WTC11 (cell line): ENCODE results near the gene NHERF2.

Experiments used
- CBFB ChIP-seq: sonication (generic); formaldehyde crosslinking; IDR thresholded peaks from 2 replicates; pipeline ENCODE4 v1.8.1; 2022; ENCODE audit warnings: mild to moderate bottlenecking, low read depth, missing genetic modification reagents
- ETV6 ChIP-seq: sonication (generic); formaldehyde crosslinking; IDR thresholded peaks from 2 replicates; pipeline ENCODE4 v1.8.1; 2022; ENCODE audit warnings: mild to moderate bottlenecking, missing genetic modification reagents
- NFE2L1 ChIP-seq: sonication (generic); formaldehyde crosslinking; IDR thresholded peaks from 2 replicates; pipeline ENCODE4 v1.8.1; 2023; ENCODE audit warnings: missing genetic modification reagents
- NR1H2 ChIP-seq: sonication (generic); formaldehyde crosslinking; IDR thresholded peaks from 2 replicates; pipeline ENCODE4 v1.9.0; 2021; ENCODE audit warnings: mild to moderate bottlenecking, moderate library complexity, missing genetic modification reagents
- TEAD4 ChIP-seq: sonication (generic); formaldehyde crosslinking; IDR thresholded peaks from 2 replicates; pipeline ENCODE4 v1.8.0; 2022; ENCODE audit warnings: mild to moderate bottlenecking, missing genetic modification reagents
- ZNF263 ChIP-seq: sonication (generic); formaldehyde crosslinking; IDR thresholded peaks from 2 replicates; pipeline ENCODE4 v1.8.1; 2022; ENCODE audit warnings: low read depth, mild to moderate bottlenecking, moderate library complexity, missing genetic modification reagents
- TF ChIP-seq, protein P1 (sequence below): fragments of 200-600 bp; IDR thresholded peaks from 2 replicates; pipeline ENCODE4 v1.8.0; 2022; ENCODE audit warnings: antibody characterized with exemption
- TF ChIP-seq, protein P2 (sequence below): sonication (generic); formaldehyde crosslinking; IDR thresholded peaks from 2 replicates; pipeline ENCODE4 v1.8.0; 2022; ENCODE audit warnings: mild to moderate bottlenecking, missing genetic modification reagents
- TF ChIP-seq, protein P3 (sequence below): sonication (generic); formaldehyde crosslinking; IDR thresholded peaks from 2 replicates; pipeline ENCODE4 v1.8.0; 2022; ENCODE audit warnings: mild to moderate bottlenecking, missing genetic modification reagents
- TF ChIP-seq, protein P4 (sequence below): sonication (generic); formaldehyde crosslinking; IDR thresholded peaks from 2 replicates; pipeline ENCODE4 v1.8.1; 2023; ENCODE audit warnings: mild to moderate bottlenecking, missing genetic modification reagents, moderate library complexity
- TF ChIP-seq, protein P5 (sequence below): sonication (generic); formaldehyde crosslinking; conservative IDR thresholded peaks from 2 replicates; pipeline ENCODE4 v1.8.1; 2022; ENCODE audit warnings: mild to moderate bottlenecking, missing genetic modification reagents

DNA sequence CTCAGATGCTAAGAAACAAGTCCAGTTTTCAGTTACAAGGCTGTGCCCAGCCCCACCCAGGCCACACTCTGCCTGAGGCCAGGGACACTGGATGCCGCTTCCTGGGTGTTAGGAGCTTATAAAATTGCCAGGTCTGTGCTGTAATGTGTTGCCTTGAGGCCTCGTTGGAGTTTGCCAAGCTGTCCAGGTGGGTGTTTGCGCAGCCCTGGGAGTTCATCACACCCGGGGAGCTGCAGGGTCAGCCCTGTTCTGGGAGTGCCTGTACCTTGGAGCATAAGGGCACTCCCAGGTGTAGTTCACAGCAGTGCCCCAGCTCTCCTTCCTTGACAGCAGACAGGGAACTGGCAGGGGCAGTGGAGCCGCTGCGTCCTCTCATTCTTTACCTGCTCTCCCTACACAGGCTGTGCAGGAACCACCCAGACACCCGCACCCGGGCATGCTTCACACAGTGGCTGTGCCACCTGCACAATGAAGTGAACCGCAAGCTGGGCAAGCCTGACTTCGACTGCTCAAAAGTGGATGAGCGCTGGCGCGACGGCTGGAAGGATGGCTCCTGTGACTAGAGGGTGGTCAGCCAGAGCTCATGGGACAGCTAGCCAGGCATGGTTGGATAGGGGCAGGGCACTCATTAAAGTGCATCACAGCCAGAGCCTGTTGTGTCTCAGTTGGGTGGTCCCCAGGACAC is 41.1 kb upstream of the NHERF2 start:
- TF ChIP-seq, protein P1, sequence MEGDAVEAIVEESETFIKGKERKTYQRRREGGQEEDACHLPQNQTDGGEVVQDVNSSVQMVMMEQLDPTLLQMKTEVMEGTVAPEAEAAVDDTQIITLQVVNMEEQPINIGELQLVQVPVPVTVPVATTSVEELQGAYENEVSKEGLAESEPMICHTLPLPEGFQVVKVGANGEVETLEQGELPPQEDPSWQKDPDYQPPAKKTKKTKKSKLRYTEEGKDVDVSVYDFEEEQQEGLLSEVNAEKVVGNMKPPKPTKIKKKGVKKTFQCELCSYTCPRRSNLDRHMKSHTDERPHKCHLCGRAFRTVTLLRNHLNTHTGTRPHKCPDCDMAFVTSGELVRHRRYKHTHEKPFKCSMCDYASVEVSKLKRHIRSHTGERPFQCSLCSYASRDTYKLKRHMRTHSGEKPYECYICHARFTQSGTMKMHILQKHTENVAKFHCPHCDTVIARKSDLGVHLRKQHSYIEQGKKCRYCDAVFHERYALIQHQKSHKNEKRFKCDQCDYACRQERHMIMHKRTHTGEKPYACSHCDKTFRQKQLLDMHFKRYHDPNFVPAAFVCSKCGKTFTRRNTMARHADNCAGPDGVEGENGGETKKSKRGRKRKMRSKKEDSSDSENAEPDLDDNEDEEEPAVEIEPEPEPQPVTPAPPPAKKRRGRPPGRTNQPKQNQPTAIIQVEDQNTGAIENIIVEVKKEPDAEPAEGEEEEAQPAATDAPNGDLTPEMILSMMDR, result no peak
- TF ChIP-seq NR1H2 (no peak), CBFB (no peak), NFE2L1 (CRISPR knock-in tag) (no peak), ZNF263 (CRISPR knock-in tag) (no peak), TEAD4 (no peak), ETV6 (CRISPR knock-in tag) (no peak)
- TF ChIP-seq, protein P2, sequence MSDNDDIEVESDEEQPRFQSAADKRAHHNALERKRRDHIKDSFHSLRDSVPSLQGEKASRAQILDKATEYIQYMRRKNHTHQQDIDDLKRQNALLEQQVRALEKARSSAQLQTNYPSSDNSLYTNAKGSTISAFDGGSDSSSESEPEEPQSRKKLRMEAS (CRISPR knock-in tag), result no peak
- TF ChIP-seq, protein P3, sequence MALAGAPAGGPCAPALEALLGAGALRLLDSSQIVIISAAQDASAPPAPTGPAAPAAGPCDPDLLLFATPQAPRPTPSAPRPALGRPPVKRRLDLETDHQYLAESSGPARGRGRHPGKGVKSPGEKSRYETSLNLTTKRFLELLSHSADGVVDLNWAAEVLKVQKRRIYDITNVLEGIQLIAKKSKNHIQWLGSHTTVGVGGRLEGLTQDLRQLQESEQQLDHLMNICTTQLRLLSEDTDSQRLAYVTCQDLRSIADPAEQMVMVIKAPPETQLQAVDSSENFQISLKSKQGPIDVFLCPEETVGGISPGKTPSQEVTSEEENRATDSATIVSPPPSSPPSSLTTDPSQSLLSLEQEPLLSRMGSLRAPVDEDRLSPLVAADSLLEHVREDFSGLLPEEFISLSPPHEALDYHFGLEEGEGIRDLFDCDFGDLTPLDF (CRISPR knock-in tag), result no peak
- TF ChIP-seq, protein P4, sequence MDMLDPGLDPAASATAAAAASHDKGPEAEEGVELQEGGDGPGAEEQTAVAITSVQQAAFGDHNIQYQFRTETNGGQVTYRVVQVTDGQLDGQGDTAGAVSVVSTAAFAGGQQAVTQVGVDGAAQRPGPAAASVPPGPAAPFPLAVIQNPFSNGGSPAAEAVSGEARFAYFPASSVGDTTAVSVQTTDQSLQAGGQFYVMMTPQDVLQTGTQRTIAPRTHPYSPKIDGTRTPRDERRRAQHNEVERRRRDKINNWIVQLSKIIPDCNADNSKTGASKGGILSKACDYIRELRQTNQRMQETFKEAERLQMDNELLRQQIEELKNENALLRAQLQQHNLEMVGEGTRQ (CRISPR knock-in tag), result no peak
- TF ChIP-seq, protein P5, sequence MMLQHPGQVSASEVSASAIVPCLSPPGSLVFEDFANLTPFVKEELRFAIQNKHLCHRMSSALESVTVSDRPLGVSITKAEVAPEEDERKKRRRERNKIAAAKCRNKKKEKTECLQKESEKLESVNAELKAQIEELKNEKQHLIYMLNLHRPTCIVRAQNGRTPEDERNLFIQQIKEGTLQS (CRISPR knock-in tag), result no peak
